Measurements from ENCODE around the gene RIMBP2.

RIMBP2 gene

DNA sequence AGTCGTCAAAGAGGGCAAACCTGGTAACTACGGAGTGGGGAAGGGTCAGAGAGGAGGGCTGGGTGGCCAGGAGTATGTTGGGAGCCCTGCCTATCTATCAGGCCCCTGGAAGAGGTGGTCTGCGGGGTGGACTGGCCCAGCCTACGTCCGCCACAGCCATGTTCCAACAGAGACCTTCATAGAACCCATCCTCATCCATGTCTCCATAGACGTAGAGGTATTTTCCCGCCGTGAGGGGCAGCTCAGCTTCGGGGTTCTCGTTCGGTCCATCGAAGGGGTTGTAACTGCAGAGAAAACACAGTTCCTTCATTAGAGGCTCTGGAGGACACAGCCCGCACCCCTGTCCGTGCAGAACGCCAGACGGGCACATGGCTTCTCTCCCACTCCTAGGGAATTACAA is 271.1 kb downstream of the RIMBP2 start:
- no peak for TF ChIP-seq MYC (IDR thresholded peaks at IDR 0.05; ENCODE audit: low read depth, low read length)
- TF ChIP-seq, protein P1, sequence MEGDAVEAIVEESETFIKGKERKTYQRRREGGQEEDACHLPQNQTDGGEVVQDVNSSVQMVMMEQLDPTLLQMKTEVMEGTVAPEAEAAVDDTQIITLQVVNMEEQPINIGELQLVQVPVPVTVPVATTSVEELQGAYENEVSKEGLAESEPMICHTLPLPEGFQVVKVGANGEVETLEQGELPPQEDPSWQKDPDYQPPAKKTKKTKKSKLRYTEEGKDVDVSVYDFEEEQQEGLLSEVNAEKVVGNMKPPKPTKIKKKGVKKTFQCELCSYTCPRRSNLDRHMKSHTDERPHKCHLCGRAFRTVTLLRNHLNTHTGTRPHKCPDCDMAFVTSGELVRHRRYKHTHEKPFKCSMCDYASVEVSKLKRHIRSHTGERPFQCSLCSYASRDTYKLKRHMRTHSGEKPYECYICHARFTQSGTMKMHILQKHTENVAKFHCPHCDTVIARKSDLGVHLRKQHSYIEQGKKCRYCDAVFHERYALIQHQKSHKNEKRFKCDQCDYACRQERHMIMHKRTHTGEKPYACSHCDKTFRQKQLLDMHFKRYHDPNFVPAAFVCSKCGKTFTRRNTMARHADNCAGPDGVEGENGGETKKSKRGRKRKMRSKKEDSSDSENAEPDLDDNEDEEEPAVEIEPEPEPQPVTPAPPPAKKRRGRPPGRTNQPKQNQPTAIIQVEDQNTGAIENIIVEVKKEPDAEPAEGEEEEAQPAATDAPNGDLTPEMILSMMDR (IDR thresholded peaks at IDR 0.05; ENCODE audit: low read depth, low read length), result no peak
- TF ChIP-seq, protein P2, sequence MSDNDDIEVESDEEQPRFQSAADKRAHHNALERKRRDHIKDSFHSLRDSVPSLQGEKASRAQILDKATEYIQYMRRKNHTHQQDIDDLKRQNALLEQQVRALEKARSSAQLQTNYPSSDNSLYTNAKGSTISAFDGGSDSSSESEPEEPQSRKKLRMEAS (IDR thresholded peaks at IDR 0.05; ENCODE audit: low read depth, low read length), result no peak
- TF ChIP-seq POLR2A (IDR thresholded peaks at IDR 0.05; ENCODE audit: extremely low read depth, insufficient read length), result no peak
- no peak for DNase-seq (ENCODE audit: low read depth)
- H3K4me3 ChIP-seq (ENCODE audit: low read depth, low read length), result no peak overlapping the region

DNA sequence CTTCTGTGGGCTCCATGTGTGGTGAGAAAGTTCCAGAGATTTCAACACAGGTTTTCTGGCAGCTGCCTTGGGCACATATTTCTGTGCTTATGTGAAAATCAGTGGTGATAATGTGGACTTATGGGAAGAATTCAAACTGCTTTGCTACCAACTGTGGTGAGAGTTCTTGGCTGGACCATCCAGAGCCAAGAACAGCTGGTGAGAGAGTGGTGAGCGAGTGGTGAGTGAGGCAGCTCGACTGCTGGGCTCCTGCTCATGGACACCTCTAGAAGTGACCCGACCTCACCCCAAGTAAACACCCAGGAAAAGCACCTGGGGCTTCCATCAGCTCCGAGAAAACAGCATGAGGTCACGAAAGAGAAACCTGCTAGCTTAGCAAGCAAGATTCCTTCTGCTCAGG is 272.0 kb downstream of the RIMBP2 start:
- H3K4me3 ChIP-seq (ENCODE audit: low read depth, low read length), result no peak overlapping the region
- no peak for DNase-seq (ENCODE audit: low read depth)
- TF ChIP-seq, protein P2 (IDR thresholded peaks at IDR 0.05; ENCODE audit: low read depth, low read length), result no peak
- TF ChIP-seq POLR2A (IDR thresholded peaks at IDR 0.05; ENCODE audit: extremely low read depth, insufficient read length) (no peak), MYC (IDR thresholded peaks at IDR 0.05; ENCODE audit: low read depth, low read length) (no peak)
- TF ChIP-seq, protein P1 (IDR thresholded peaks at IDR 0.05; ENCODE audit: low read depth, low read length), result no peak

DNA sequence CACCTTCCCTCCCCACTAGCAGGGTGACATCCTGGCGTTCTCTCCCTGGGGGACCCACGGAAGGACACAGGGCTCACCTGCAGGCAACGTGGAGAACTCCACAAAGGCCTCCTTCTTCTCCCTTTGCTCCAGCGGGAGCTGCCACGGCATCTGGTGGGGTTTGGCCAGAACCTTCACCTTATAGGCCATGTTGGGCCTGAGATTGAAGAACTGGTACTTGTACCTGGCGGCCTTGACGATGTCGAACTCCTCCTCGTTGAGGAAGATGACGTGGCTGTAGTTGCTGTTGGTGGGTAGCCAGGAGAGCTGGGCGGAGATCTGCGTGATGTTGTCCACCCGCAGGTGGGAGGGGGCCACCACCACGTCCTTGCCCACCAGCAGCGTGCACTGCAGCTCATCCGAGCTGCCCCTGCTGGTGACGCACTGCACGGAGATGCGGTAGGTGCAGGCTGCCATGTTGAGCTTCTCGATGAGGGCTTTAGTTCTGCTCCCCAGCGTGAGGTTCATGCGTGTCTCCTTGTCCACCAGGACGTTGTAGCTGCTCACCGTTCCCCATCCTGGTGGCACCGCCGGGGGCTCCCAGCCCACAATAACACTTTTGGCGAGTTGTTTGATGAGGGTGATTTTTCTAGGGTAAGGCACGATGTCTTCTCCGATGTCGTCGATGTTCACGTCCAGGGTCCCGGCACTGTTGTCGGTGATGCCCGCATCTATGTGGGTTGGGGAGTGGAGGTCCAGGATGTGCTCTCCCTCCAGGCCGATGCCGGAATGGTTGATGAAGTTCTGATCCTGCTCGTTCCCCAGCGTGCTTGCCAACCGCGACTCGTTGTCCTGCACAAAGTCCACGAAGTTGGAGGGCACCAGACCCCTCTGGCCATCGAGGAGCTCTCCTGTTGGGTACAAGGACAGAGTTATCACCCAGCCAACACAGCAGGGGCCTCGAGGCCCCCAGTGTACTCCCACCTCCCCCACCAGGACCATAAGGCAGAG is 274.0 kb downstream of the RIMBP2 start:
- no peak for DNase-seq (ENCODE audit: low read depth)
- H3K4me3 ChIP-seq (ENCODE audit: low read depth, low read length), result no peak overlapping the region
- TF ChIP-seq, protein P1 (IDR thresholded peaks at IDR 0.05; ENCODE audit: low read depth, low read length), result no peak
- TF ChIP-seq, protein P2 (IDR thresholded peaks at IDR 0.05; ENCODE audit: low read depth, low read length), result no peak
- TF ChIP-seq MYC (IDR thresholded peaks at IDR 0.05; ENCODE audit: low read depth, low read length), result no peak
- TF ChIP-seq POLR2A (IDR thresholded peaks at IDR 0.05; ENCODE audit: extremely low read depth, insufficient read length), result no peak

DNA sequence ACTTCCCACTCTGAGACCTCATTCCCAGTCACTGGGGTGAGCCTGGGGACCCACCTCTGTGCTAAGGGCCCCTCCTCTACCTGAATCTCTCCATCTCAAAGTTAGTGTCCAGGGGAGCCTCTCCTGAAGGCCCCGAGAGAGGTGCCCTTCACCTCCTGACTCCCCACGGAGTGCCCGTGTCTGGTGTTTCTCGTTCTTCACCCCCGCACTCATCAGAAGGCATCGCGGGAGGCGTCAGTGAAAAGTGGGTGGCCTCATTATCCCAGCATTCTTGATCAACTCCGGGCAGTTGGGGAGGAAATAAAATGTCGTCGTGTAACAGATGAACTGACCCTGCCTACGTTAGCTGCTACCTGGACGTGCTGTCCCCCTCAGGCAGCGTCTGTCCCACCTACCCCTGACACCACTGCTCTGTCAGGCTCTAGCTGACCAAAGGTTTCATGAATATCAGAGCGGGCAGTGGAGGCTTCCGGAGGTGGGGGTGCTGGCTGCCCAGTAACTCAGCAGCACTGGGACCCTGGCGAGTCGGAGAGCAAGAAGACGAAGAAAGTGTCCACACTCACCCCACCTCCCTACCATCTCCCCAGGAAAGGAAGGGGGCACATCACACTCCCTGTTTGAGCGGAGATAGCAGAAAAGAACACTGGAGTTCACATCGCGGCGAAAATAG is 275.6 kb downstream of the RIMBP2 start:
- no peak for DNase-seq (ENCODE audit: low read depth)
- TF ChIP-seq, protein P2 (IDR thresholded peaks at IDR 0.05; ENCODE audit: low read depth, low read length), result no peak
- no peak for TF ChIP-seq MYC (IDR thresholded peaks at IDR 0.05; ENCODE audit: low read depth, low read length)
- no peak for TF ChIP-seq POLR2A (IDR thresholded peaks at IDR 0.05; ENCODE audit: extremely low read depth, insufficient read length)
- TF ChIP-seq, protein P1 (IDR thresholded peaks at IDR 0.05; ENCODE audit: low read depth, low read length), result no peak
- H3K4me3 ChIP-seq (ENCODE audit: low read depth, low read length), result no peak overlapping the region

DNA sequence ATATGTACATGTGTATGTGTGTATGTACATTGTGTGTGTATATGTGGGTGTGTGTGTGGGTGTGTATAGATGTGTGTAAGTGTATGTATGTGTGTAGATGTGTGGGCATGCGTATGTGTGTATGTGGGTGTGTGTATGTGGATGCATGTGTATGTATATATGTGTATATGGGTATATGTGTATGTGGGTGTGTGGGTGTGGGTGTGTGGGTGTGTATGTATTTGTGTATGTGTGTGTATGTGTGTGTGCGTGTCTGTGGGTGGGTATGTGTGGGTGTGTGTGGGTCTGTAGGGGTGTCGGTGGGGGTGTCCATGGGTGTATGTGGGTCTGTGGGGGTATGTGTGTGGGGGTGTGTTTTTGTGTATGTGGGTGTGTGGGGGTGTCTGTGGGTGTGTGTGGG is 276.8 kb downstream of the RIMBP2 start:
- H3K4me3 ChIP-seq (ENCODE audit: low read depth, low read length), result no peak overlapping the region
- no peak for DNase-seq (ENCODE audit: low read depth)
- TF ChIP-seq, protein P2 (IDR thresholded peaks at IDR 0.05; ENCODE audit: low read depth, low read length), result no peak
- TF ChIP-seq, protein P1 (IDR thresholded peaks at IDR 0.05; ENCODE audit: low read depth, low read length), result no peak
- TF ChIP-seq POLR2A (IDR thresholded peaks at IDR 0.05; ENCODE audit: extremely low read depth, insufficient read length) (no peak), MYC (IDR thresholded peaks at IDR 0.05; ENCODE audit: low read depth, low read length) (no peak)
